Activated gamma-delta T cell treated with Interleukin-2 at 50 U/mL for 16 hours (primary cell): Measurements from ENCODE around the gene CFAP91.

Experiments used
- DNase-seq: peaks from one replicate; pipeline ENCODE4 v3.0.0-alpha.2; 2020

The CFAP91 gene

GRCh38 chr3:119702530-119703527, at the start of gene CFAP91:
Gene CFAP91 (plus strand): TSS chr3:119703022. CDS start chr3:119703099, 77 bp downstream.
- DNase-seq, result peak; percentile 71

DNA sequence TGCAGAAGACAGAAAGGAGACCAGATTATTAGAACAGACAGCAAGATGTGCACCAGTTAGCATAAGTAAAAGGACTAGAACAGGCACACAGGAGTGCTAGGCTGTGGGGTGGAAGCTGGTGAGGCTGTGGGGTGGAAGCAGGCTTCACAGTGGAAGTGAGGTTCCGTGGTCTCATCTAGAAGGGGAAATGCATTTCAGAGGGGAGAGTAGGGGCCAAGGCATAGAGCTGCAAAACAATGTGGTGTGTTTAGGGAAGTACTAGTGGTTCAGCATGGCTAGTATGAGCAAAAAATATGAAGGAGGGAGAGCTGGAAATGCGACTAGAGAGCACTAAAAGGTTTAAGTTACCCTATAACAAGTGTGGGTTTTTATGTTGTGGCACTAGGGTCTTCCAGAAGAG, 48.9 kb upstream of the CFAP91 start:
- no peak for DNase-seq

DNA sequence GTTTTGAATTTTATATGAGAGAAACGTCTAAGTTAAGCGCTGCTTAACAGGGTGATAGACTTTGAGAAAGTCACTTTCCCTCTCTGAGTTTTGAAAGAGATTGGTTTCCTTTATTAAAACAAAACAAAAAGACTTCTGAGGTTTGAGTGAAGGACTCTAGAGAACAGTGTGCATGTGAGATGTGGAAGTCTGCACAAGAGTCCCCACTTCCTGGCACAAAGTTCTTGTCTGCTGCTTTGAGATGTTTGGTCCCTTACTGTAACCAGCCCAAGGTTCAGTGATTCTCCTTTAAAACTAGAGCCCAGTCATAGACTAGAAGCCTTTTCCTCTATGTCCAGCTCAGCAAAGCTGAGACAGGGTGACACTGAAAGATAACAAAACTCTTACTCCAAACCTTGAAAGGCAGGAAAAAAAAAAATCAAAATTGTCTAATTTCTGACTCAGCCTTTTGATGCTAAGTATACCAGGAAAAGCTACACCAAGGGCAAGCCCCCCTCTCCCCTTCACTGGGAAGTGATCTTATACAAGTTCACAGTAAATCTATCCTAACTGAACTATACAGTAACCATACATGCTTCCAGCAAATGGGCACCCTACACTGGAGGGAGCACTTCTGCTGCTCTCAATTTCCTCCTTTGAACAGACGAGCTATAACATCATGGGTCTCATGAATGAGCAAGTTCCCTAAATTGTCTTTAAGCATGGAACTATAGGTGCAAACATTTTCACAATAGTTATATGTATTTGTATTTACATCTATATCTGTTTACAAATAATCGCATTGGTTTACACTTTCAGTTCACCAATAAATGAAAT, 44.7 kb upstream of the CFAP91 start:
- no peak for DNase-seq

GRCh38 chr3:119658994-119659393, 43.8 kb upstream of the CFAP91 start:
- DNase-seq, result no peak

DNA sequence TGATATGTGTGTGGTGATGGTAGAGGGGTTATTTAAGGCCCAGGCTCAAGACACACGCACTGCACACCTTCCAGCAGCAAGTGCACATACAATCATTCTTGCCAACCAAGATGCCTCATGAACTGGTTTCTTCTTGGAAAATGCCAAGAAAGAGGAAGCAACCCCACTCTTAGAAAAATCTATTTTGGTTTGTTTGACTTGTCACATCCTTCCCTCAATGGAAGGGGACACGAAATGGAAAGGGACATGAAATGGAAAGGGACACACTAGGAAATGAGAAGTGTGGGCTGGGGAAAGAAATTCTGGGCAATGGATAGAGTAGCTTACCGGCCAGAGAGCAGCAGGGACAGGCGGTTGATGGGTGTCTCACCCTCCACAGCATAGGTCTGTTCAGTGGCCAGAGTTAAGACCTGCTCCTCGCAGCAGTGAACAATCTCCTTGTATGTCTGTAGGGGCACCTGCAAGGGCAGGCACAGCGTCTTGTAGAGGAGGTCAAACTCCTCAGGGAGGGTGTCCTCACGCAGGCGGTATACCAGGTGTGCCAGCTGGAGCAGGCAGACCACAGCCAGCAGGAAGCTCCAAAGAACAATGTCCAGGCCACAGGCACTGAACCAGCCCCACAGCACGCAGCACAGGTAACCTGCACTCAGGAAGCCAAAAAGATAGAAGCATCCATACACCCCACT, 43.1 kb upstream of the CFAP91 start:
- DNase-seq, result no peak

- no peak for DNase-seq
These were observed 42.1 kb upstream of the CFAP91 start, which contains the start of gene POPDC2 for GRCh38 chr3:119660474-119661440. Gene POPDC2 (minus strand): TSS chr3:119660589. CDS start chr3:119660423, 166 bp downstream.

GRCh38 chr3:119662604-119663373, 40.0 kb upstream of the CFAP91 start:
- no peak for DNase-seq

GRCh38 chr3:119663885-119664284, 38.9 kb upstream of the CFAP91 start:
- no peak for DNase-seq

GRCh38 chr3:119664370-119664769, 38.5 kb upstream of the CFAP91 start:
- DNase-seq, result no peak

DNA sequence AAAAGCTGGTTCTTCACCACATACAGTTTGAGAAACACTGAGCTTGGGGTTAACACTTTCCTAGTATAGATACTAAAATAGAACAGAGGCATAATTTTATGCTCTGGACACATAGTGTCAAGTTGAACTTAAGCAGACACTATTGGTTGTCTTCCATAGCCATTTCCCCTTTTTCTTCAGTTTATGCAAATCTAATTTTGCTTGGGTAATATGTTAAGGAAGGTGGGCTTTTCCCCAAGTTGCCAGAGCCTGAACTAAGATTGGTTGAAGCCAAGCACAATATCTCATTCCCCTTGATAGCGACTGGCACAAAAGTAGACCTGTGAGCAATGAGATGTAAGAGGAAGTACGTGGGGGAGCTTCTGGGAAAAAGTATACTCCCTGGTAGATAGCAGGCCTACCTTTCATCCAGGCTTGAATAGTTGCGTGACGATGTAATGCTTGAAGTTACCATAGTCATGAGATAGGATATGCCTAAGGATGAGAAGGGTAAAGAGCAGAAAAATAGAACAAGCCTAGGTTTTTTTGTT, 37.9 kb upstream of the CFAP91 start:
- DNase-seq, result no peak

DNA sequence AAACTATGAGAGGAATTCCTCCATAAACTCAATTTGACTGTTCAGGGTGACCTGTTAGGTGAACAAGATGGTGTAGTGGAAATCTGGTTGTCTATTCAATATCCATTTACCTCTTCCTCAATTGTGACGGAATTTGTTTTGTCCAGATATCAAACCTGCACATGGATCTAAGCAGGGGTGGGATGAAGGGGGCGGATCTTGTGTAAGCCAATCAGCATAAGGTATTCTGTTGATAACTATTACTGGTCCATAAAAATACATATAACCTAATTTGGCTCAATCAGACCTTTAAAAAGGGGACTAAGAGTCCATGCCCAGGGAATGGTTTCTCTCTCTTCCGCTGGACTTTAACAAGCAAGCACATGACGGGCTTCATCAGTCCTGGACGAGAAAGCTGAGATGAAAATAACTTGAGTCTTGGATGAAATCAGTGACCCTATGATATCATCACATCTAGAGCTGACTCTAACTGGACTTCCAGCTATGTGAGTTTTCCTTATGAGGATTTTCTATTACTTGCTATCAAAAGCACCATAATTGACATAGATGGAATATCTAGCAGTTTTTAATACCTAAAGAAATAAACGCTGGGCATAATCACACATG, 36.8 kb upstream of the CFAP91 start:
- no peak for DNase-seq

DNA sequence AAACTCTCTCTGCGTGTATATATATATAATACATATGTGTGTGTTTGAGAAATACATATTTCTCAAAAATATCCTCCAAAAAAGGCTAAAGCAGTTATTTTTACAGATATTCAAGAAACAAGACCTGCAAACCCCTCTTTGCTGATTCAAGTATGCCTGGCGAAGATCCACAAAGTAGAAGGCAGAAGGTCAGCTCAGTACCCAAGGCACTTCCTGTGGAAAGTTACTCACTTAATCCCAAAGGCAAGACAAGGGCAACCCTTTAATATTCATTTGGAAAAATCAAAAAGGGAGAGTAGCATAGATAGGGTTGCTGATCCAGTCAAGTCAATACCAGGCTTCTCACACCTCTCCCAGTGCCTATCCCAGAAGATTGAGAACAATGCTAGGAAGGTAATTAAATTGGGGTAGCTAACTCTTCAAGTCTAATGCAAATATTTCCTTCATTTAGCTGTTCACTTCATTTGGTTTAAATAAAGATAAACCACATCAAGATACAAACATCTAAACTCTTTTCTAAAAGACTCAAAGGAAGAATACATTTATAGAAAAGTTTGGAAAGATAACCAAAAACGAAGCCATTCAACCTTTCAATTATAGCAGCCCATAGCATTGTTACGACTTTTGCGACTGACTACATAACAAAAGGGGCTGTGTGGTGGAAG, 32.8 kb upstream of the CFAP91 start:
- no peak for DNase-seq

GRCh38 chr3:119672776-119673175, 30.0 kb upstream of the CFAP91 start:
- no peak for DNase-seq

DNA sequence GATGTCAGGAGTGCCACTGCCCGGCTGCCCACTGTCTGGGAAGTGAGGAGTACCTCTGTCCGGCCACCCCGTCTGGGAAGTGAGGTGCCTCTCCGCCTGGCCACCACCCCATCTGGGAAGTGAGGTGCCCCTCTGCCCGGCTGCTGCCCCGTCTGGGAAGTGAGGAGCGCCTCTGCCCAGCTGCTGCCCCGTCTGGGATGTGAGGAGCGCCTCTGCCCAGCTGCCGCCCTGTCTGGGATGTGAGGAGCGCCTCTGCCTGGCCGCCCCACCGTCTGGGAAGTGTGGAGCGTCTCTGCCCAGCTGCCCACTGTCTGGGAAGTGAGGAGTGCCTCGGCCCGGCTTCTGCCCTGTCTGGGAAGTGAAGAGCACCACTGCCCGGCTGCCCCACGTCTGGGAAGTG, 28.9 kb upstream of the CFAP91 start:
- DNase-seq, result no peak

DNA sequence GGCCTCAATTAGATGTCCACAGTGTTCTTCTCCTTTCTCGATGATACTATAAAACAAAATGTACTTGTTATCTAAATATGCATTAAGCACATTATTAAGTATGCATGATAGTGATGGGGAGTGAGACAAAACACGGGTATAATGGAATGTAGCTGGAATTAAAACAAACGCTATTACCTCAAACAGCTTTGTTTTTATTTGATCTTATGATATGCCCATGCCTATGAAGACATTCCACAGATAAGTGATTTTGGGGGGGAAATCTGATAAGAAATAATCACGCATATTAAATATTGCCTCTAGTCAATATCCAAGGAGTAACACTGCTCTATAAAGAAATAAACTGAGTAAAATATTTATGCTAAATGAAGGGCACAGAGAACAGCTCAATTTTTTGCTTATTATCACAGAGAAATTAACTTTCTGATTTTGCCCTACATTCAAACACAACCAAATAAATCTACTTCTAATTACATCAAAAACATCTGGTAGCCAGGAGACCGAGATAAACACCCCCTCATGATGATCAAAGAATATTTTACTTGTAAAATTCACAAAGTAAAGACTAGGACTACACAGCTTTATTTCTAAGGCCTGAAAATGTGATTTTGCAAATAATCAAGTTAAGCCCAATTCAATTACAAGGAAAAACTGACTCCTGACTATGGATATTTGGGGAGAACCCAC, 27.5 kb upstream of the CFAP91 start:
- DNase-seq, result no peak

DNA sequence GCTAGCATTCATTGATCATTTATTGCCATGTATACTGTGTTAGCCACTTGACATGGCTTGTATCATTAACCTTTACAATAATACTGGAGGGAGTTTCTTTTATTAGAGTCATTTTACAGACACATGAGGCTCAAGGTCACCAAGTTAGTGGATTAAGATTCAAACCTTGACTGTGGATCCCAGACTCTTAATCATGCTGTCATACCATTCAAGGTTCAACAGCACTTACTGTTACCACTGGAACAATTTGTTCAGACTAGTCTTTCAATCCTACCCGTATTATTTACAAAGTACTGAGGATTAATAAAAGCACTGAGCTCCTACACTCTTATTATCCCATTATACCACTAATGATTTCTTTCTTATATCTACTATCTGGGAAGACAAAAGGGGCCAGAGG, 26.8 kb upstream of the CFAP91 start:
- DNase-seq, result no peak

DNA sequence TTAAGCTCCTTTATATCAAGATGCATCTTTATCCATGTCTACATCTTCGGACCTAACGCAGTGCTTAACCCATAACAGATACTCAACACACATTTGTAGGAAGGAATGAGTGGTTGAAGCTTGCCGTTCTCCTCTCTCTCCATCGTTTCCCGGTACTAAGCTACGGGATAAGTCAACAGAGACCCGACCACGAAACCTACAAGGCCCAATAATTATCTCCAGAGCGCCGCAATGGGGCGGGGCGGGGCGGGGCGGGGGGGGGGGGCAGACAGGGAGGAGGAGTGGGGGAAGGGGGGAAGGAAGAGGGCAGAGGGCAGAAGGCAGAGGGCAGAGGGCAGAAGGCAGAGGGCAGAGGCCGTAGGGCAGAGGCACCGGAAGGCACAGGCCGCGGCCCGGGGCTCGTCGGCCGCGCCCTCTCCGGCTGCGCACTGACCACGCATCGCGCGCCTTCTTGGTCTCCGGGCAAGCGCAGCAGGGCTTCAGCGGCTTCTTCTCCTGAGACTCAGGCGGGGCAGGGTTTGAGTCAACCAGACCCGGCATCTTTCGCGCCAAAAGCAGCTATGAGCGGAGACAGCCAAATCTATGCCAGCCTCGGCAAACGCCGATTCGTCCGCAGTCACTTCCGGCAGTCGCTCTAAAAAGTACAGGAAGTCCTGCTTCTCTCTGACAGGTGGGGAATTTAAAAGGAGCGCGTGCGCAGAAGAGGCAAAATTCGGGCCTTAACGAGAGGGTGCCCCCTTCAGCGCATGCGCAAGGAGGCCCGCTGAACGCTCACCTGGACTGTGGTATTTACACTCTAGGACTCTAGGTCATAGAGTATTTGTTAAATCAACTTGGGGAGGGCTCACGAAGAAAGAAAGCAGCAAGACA, 25.8 kb upstream of the CFAP91 start, which contains the start of gene COX17:
COX17 (minus strand) TSS at position 636 of the 870 bp plus-strand sequence; CDS start at position 540, 96 bp downstream.
- DNase-seq, result peak; percentile 95

GRCh38 chr3:119677641-119677934, 25.2 kb upstream of the CFAP91 start:
- no peak for DNase-seq
